Kidney (tissue), 22 donors: ENCODE measurements around the gene FAM78A. TPM values are rescaled to one million over a fixed set of nuclear protein-coding genes. Genes with fewer than 3 reads are reported as not detected.
A peak's percentile ranks its signal among the peaks of the same experiment; 100 is the strongest.

ENCODE experiments used
- DNase-seq, 5 donors: peaks; one replicate each; pipeline ENCODE4 v3.0.0-alpha.2; 2013 to 2020
- FAIRE-seq: peaks from 2 replicates; lab custom pipeline; 2012; peaks lifted over from hg19 to GRCh38; lab: Jason Lieb, UNC
- H3K27ac ChIP-seq, 2 donors: one replicate each; pipeline ENCODE4 v1.7.0; 2013; ENCODE audit warnings: low read depth in 2 of 2, low read length in 2 of 2, inconsistent platforms in 1 of 2
- H3K27me3 ChIP-seq: one replicate; pipeline ENCODE4 v1.7.1; 2013; ENCODE audit warnings: low read length, inconsistent platforms; ENCODE audit not compliant: control insufficient read depth, insufficient read depth
- H3K36me3 ChIP-seq, 3 donors: one replicate each; pipeline versions ENCODE4 v1.7.0 to v1.7.1; 2013; ENCODE audit warnings: low read length in 3 of 3, control low read depth in 1 of 3, inconsistent platforms in 1 of 3; ENCODE audit not compliant: insufficient read depth in 3 of 3, control insufficient read depth in 2 of 3
- H3K4me1 ChIP-seq, 3 donors: one replicate each; pipeline versions ENCODE4 v1.7.0 to v1.7.1; 2013; ENCODE audit warnings: low read length in 3 of 3, inconsistent platforms in 1 of 3, low read depth in 1 of 3; ENCODE audit not compliant: control insufficient read depth in 2 of 3, insufficient read depth in 2 of 3
- H3K4me3 ChIP-seq, 3 donors: one replicate each; pipeline versions ENCODE4 v1.7.0 to v1.8.1; 2013; ENCODE audit warnings: low read length in 3 of 3, control low read depth in 1 of 3, inconsistent platforms in 1 of 3
- H3K9ac ChIP-seq, 3 donors: one replicate each; pipeline versions ENCODE4 v1.7.0 to v1.7.1; 2013; ENCODE audit warnings: low read length in 3 of 3, control low read depth in 1 of 3, inconsistent platforms in 1 of 3
- H3K9me3 ChIP-seq, 3 donors: one replicate each; pipeline versions ENCODE4 v1.7.0 to v1.7.1; 2013; ENCODE audit warnings: low read length in 3 of 3, control low read depth in 1 of 3, inconsistent platforms in 1 of 3; ENCODE audit not compliant: control insufficient read depth in 2 of 3, insufficient read depth in 1 of 3
- intact Hi-C: fragments of 100-400 bp; cut with DNase I; formaldehyde crosslinking; loops from one replicate; pipeline ENCODE4 v1.11.1; 2022
- long read RNA-seq, 10 donors: library from polyadenylated mRNA in 1 of 10; unstranded in 1 of 10; transcript quantifications; one replicate each; pipeline ENCODE4 v2.0.0 and lab custom pipeline, GENCODE V29; 2021 to 2026
- polyA plus RNA-seq: library from polyadenylated mRNA; stranded (reverse); fragments of 350-450 nt; fragmentation: Illumina TruSeq; extraction: RNeasy Lipid Tissue Mini Kit (QIAGEN cat#74804); gene quantifications from one replicate; pipeline ENCODE4 v1.2.3, GENCODE V29; 2014; ENCODE audit warnings: low read depth, low replicate concordance; ENCODE audit not compliant: insufficient read depth
- total RNA-seq: library from RNA; stranded (reverse); fragmentation: NEBNext Ultra II Directional; extraction: Animal tissue kit (Norgen Biotek cat#: 25700); gene quantifications from one replicate; pipeline ENCODE4 v1.2.1, GENCODE V29; 2021
- TF ChIP-seq, protein P1 (sequence below): IDR thresholded peaks from 3 replicates; pipeline ENCODE4 v1.5.1; 2012; ENCODE audit warnings: mild to moderate bottlenecking, moderate library complexity, borderline replicate concordance; ENCODE audit not compliant: insufficient read depth; ENCODE audit errors: extremely low read depth
- donor health status: control.
- donor health status: control.
- donor health status: control.
- donor health status: control.
- donor health status: control.
- donor health status: DM: yes; HTN: yes; CAD: no.
- donor health status: Normal renal cell carcinoma (clear cell type).

Gene FAM78A, protein sequence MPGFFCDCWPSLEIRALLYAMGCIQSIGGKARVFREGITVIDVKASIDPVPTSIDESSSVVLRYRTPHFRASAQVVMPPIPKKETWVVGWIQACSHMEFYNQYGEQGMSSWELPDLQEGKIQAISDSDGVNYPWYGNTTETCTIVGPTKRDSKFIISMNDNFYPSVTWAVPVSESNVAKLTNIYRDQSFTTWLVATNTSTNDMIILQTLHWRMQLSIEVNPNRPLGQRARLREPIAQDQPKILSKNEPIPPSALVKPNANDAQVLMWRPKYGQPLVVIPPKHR
- total RNA-seq (6.1 TPM), polyA plus RNA-seq (1.6 TPM)
- long read RNA-seq, donor 1, partial matches to known transcripts: 0 of 3 reads
- long read RNA-seq, donor 1, other reads (novel, unspliced or antisense): 0 of 3 reads
- long read RNA-seq, donor 2, partial matches to known transcripts: 0 of 2 reads
- long read RNA-seq, donor 2, other reads (novel, unspliced or antisense): 0 of 2 reads
- long read RNA-seq, donor 3, partial matches to known transcripts: 0 of 1 reads
- long read RNA-seq, donor 3, other reads (novel, unspliced or antisense): 0 of 1 reads
- long read RNA-seq, donor 4: 0 reads
- long read RNA-seq, donor 5: 0 reads
- long read RNA-seq, donor 6: 0 reads
- long read RNA-seq, donor 7, partial matches to known transcripts: 0 of 3 reads
- long read RNA-seq, donor 7, other reads (novel, unspliced or antisense): 2 of 3 reads
- long read RNA-seq, donor 8, partial matches to known transcripts: 0 of 2 reads
- long read RNA-seq, donor 8, other reads (novel, unspliced or antisense): 0 of 2 reads
- long read RNA-seq, donor 9, partial matches to known transcripts: 0 of 2 reads
- long read RNA-seq, donor 9, other reads (novel, unspliced or antisense): 0 of 2 reads
- long read RNA-seq, donor 10, partial matches to known transcripts: 0 of 2 reads
- long read RNA-seq, donor 10, other reads (novel, unspliced or antisense): 0 of 2 reads

DNA sequence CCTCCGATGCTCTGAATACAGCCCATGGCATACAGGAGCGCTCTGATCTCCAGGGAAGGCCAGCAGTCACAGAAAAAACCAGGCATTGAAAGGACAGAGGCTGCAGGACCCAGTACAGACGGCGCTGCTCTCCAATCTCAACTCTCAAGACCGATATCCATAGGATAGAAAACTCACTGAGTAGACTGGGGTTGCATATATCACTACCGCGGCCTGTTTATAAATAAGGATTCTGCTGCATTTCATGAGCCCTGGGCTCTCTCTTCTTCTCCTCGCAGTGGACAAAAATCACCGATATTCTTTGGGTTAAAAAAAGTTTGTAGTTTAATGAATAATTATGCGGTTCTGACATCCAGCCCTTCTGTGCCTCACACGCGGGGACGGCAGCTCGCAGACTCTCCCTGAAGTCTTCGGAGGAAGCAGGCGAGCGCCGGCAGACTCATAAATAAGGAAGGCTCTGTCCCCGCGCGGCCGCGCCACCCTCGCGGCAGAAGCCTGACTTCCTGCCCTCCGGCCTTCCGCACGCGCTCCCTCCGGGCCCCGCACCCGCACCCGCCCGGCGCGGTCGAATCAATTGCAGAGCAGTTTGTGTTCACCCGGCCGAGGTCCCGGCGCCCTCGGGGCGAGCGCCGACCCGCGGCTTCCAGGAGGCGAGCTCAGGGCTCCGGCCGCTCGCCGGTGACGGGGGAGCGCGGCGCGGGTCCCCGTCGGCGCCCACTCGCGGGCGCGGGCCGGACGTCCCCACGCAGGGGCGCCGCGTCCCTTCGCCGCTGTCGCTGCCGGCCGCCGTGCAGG is at the start of gene FAM78A:
TSS of gene FAM78A (minus strand) at position 417 of the 795 bp plus-strand sequence. CDS start at position 86, 331 bp downstream.
- peak within 1 kb of the TSS in 2 of 3 donors; percentile 18 to 43 for H3K4me3 ChIP-seq
- peak in 3 of 5 donors; percentile 26 to 87 (median 58) for DNase-seq
- H3K9me3 ChIP-seq: no peaks in the 10 kb centered on the region
- TF ChIP-seq, protein P1, sequence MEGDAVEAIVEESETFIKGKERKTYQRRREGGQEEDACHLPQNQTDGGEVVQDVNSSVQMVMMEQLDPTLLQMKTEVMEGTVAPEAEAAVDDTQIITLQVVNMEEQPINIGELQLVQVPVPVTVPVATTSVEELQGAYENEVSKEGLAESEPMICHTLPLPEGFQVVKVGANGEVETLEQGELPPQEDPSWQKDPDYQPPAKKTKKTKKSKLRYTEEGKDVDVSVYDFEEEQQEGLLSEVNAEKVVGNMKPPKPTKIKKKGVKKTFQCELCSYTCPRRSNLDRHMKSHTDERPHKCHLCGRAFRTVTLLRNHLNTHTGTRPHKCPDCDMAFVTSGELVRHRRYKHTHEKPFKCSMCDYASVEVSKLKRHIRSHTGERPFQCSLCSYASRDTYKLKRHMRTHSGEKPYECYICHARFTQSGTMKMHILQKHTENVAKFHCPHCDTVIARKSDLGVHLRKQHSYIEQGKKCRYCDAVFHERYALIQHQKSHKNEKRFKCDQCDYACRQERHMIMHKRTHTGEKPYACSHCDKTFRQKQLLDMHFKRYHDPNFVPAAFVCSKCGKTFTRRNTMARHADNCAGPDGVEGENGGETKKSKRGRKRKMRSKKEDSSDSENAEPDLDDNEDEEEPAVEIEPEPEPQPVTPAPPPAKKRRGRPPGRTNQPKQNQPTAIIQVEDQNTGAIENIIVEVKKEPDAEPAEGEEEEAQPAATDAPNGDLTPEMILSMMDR: no peak
- no peak for FAIRE-seq
- peak within 1 kb of the TSS; percentile 32 to 42 for H3K27ac ChIP-seq
- peaks cover 0 to 6% (median 0%) of the 10 kb centered on the region in 3 donors for H3K4me1 ChIP-seq
- H3K27me3 ChIP-seq: peaks cover 2% of the 10 kb centered on the region
- peak within 1 kb of the TSS in 1 of 3 donors; percentile 1 for H3K9ac ChIP-seq
- intact Hi-C loops: no loop called here
- H3K36me3 ChIP-seq: no peaks in the 10 kb centered on the region

DNA sequence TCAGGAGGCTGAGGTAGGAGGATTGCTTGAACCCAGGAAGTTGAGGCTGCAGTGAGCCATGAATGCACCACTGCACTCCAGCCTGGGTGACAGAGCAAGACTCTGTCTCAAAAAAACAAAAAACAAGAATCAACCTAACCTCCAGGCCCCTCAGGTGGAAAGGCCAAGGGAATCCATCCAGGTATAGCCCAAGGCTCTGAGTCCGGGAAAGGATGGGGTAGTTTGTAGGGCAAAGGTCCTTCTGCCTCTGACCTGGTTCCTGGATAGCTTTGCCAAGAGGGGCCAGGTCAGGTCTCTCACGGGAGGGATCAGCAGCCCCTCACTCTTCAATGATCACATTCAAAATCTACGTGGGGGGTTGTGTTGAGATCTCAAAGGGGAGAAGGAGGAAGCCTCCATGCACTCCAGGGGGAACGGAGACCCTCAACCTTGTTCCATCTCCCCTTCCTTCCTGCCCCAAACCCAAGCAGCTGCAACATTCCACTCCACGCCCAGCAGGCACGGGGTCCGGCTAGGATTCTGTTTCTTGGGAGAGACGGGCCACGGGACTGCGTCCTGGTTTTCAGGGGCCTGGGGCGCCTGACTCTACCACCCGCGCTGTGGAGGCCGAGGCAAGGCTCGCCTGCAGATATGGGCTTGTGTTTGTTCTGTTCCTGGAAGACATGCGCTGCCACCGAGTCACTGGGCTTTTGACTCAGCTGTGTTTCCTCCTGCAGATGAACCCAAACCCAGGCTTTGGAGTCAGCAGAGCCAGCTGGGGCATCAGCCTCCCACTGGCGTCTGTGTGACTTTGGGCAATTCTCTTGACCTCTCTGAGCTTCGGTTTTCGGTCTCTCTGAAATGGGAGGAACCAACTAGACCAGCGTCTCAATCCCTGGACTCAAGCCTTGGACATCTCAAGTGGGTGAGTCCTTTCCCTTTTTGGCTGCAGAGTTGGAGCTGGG is 48.7 kb upstream of the FAM78A start:
- Histone ChIP-seq H3K27me3 (no peaks in the 10 kb centered on the region), H3K4me1 (no peaks in the 10 kb centered on the region), H3K9ac (no peak overlapping the region), H3K27ac (no peak overlapping the region), H3K9me3 (no peaks in the 10 kb centered on the region), H3K36me3 (no peaks in the 10 kb centered on the region), H3K4me3 (no peak overlapping the region)
- TF ChIP-seq, protein P1: no peak
- intact Hi-C loops: no loop called here
- DNase-seq: peak in 1 of 5 donors; percentile 42
- no peak for FAIRE-seq

DNA sequence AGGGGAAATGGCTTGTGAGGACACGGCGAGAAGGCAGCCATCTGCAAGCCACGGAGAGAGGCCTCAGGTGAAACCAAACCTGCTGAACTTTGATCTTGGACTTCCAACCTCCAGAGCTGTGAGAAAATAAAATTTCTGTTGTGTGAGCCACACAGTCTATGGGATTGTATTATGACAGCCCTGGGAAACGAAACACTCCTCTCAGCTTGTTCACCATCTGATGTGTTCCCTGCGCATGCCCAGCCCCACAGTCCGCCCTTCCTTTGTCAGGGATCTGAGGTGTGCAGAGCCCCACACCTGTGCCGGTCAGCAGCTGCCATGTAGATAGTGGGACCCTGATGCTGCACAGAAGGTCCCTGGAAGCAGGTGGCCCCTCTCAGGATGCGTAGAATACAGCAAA is 47.3 kb upstream of the FAM78A start:
- Histone ChIP-seq H3K27me3 (no peaks in the 10 kb centered on the region), H3K9me3 (no peaks in the 10 kb centered on the region), H3K9ac (no peak overlapping the region), H3K4me1 (no peaks in the 10 kb centered on the region), H3K4me3 (no peak overlapping the region), H3K36me3 (no peaks in the 10 kb centered on the region), H3K27ac (no peak overlapping the region)
- TF ChIP-seq, protein P1: no peak
- FAIRE-seq (no peak), DNase-seq (peak in 1 of 5 donors; percentile 10)
- intact Hi-C loops: no loop called here
